MM.1S (cell line): ENCODE data around the gene SOCS4.

Source experiments
- CTCF ChIP-seq: fragments of 300-600 bp; sonication (generic); IDR thresholded peaks from 2 replicates; pipeline ENCODE4 v1.5.1; 2016; ENCODE audit warnings: antibody characterized with exemption, low read length, mixed read lengths
- EZH2 ChIP-seq: fragments of 300-600 bp; sonication (generic); optimal IDR thresholded peaks from 2 replicates; pipeline ENCODE3; 2017; ENCODE audit warnings: low read depth, mild to moderate bottlenecking, antibody characterized with exemption, low read length, mixed read lengths
- EZH2phosphoT487 ChIP-seq: fragments of 300-600 bp; sonication (generic); IDR thresholded peaks from 2 replicates; pipeline ENCODE4 v1.6.1; 2018; ENCODE audit warnings: antibody characterized with exemption, low read length

DNA sequence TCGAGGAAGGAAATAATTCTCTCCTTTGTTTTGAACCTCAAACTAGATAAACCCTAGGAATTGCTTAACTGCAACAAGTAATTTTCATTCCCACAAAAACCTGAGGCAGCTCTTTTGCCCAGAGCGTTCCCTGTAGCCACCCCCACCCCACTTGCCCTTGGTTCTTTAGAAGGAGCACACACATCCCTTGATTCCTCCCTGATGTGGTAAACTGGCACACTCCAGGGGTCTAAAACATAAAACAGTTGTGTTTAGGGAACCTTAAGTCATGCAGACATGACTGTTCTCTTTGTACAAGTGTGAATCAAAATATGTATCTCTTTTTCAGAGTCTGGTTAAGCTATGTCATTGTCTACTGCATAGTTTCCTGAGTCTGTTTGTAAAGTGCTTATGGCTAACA lies 38.4 kb downstream of the SOCS4 start:
- TF ChIP-seq EZH2 (no peak), CTCF (no peak), EZH2phosphoT487 (no peak)
